Spleen (tissue), 11 donors: ENCODE data around the gene BCOR. TPM values are rescaled to one million over a fixed set of nuclear protein-coding genes. Genes with fewer than 3 reads are reported as not detected.

Source experiments
- DNase-seq: peaks from one replicate; pipeline ENCODE4 v3.0.0-alpha.2; 2020
- H3K27ac ChIP-seq, 8 donors: fragments of 200-600 bp; sonication (generic) in 7 of 8; 1 replicate in 4 of 8; 2 replicates in 4 of 8; pipeline versions ENCODE4 v1.5.0 to v1.8.0; 2016 to 2021; ENCODE audit warnings: inconsistent platforms in 4 of 8, mild to moderate bottlenecking in 4 of 8, moderate library complexity in 1 of 8
- H3K27me3 ChIP-seq, 7 donors: fragments of 200-600 bp; sonication (generic) in 6 of 7; replicated peaks in 1 of 7; 1 replicate in 4 of 7; 2 replicates in 3 of 7; pipeline versions ENCODE4 v1.5.0 to v1.8.0; 2016 to 2021; ENCODE audit warnings: inconsistent platforms in 3 of 7, mild to moderate bottlenecking in 1 of 7
- H3K36me3 ChIP-seq, 6 donors: fragments of 200-600 bp; sonication (generic) in 5 of 6; 1 replicate in 4 of 6; 2 replicates in 2 of 6; pipeline versions ENCODE4 v1.5.0 to v1.8.0; 2016 to 2021; ENCODE audit warnings: inconsistent platforms in 2 of 6
- H3K4me1 ChIP-seq, 6 donors: fragments of 200-600 bp; sonication (generic) in 5 of 6; 1 replicate in 3 of 6; 2 replicates in 3 of 6; pipeline versions ENCODE4 v1.5.0 to v1.8.0; 2016 to 2021; ENCODE audit warnings: inconsistent platforms in 3 of 6
- H3K4me3 ChIP-seq, 8 donors: fragments of 200-600 bp; sonication (generic) in 7 of 8; 1 replicate in 4 of 8; 2 replicates in 4 of 8; pipeline versions ENCODE4 v1.5.0 to v1.8.0; 2016 to 2021; ENCODE audit warnings: inconsistent platforms in 4 of 8, mild to moderate bottlenecking in 4 of 8, moderate library complexity in 2 of 8
- H3K9me3 ChIP-seq, 8 donors: fragments of 200-600 bp; sonication (generic) in 7 of 8; 1 replicate in 4 of 8; 2 replicates in 4 of 8; pipeline versions ENCODE4 v1.5.0 to v1.8.0; 2016 to 2021; ENCODE audit warnings: inconsistent platforms in 4 of 8
- POLR2A ChIP-seq, 3 donors: fragments of 450-650 bp; IDR thresholded peaks; one replicate each; pipeline ENCODE4 v1.5.1; 2017; ENCODE audit warnings: antibody characterized with exemption in 3 of 3, mild to moderate bottlenecking in 1 of 3
- POLR2AphosphoS5 ChIP-seq, 3 donors: sonication (generic); formaldehyde crosslinking; IDR thresholded peaks; one replicate each; pipeline ENCODE4 v1.5.1; 2017; ENCODE audit warnings: antibody characterized with exemption in 3 of 3
- WGBS, 5 donors: extraction: QIAGEN DNeasy Blood & Tissue Kit in 3 of 5; methylation state at CpG; one replicate each; pipeline versions ENCODE4 v1.1.5 to v1.1.7; 2013 to 2018; 5-methylcytosine and 5-hydroxymethylcytosine counted together
- intact Hi-C: fragments of 100-400 bp; cut with DNase I; formaldehyde crosslinking; loops from one replicate; pipeline ENCODE4 v1.15.0; 2023; ENCODE audit warnings: low total_unique reads
- polyA plus RNA-seq, 3 donors: library from polyadenylated mRNA; stranded (reverse); fragments of 200-250 nt; gene quantifications; one replicate each; pipeline ENCODE4 v1.2.1, GENCODE V29; 2013
- total RNA-seq, 7 donors: library from RNA; depleted of rRNA in 3 of 7; stranded (reverse); fragments of >200 nt in 3 of 7; fragmentation: NEBNext Ultra II Directional in 4 of 7; extraction: Animal tissue kit (Norgen Biotek cat#: 25700) in 4 of 7; gene quantifications; one replicate each; pipeline versions ENCODE4 v1.1.0 to v1.2.1, GENCODE V29; 2016 to 2021
- TF ChIP-seq, protein P1 (sequence below), 11 experiments: fragments of 200-600 bp in 7 of 11; fragments of 450-650 bp in 4 of 11; sonication (generic) in 4 of 11; IDR thresholded peaks in 8 of 11; conservative IDR thresholded peaks in 3 of 11; 1 replicate in 7 of 11; 2 replicates in 4 of 11; pipeline versions ENCODE4 v1.4.0 to v1.8.0; 2016 to 2021; ENCODE audit warnings: antibody characterized with exemption in 11 of 11, inconsistent platforms in 4 of 11, mild to moderate bottlenecking in 1 of 11
- donor health status: healthy with polysubstance abuse.
- donor health status: DM: no; HTN: no; CAD: no; lungs with moderate emphysema.
- donor health status: DM: no; HTN: no; CAD: no.
- donor health status: Bipolar disorder and iron deficiency.
- donor health status: healthy.
- donor health status: DM: no; HTN: no; CAD: no.
- donor health status: DM: yes; HTN: yes; CAD: no.

The BCOR gene
- total and polyA plus RNA-seq, 10 donors = 8.3 to 38.6 (median 29.0) TPM

DNA sequence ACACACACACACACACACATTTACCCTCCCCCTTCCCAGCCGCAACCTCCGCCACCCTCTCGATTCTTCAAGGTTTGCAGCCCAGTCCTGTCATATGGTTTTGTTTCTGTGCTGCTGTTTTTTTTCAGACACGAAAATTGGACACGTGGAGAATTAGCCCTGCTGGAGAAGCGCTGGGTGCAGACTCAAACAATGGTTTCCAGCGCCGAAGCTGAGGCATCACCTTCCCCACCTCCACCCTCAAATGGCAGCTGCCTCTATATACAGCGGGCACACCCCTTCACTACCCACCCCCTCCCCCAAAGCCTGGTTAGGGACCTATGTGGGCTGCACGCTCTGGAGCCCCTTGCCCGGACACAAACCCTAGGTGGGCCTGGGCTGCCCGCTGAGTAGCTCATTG lies 87.9 kb downstream of the BCOR start:
- H3K27ac ChIP-seq = no peak overlapping the region
- intact Hi-C loops = loop anchor here (10.0 kb wide), 2 partner anchors 85 to 145 kb away; partner anchors contain the start of gene BCOR
- H3K9me3 ChIP-seq = no peaks in the 10 kb centered on the region
- H3K27me3 ChIP-seq = peaks cover 0 to 99% (median 61%) of the 10 kb centered on the region in 7 donors
- 33 to 63% (median 56%) methylated on average over 11 to 12 of the region's 12 CpGs for WGBS, 5 donors
- TF ChIP-seq POLR2A (IDR thresholded peaks at IDR 0.05) (no peak), POLR2AphosphoS5 (IDR thresholded peaks at IDR 0.05) (no peak)
- TF ChIP-seq, protein P1, sequence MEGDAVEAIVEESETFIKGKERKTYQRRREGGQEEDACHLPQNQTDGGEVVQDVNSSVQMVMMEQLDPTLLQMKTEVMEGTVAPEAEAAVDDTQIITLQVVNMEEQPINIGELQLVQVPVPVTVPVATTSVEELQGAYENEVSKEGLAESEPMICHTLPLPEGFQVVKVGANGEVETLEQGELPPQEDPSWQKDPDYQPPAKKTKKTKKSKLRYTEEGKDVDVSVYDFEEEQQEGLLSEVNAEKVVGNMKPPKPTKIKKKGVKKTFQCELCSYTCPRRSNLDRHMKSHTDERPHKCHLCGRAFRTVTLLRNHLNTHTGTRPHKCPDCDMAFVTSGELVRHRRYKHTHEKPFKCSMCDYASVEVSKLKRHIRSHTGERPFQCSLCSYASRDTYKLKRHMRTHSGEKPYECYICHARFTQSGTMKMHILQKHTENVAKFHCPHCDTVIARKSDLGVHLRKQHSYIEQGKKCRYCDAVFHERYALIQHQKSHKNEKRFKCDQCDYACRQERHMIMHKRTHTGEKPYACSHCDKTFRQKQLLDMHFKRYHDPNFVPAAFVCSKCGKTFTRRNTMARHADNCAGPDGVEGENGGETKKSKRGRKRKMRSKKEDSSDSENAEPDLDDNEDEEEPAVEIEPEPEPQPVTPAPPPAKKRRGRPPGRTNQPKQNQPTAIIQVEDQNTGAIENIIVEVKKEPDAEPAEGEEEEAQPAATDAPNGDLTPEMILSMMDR (IDR thresholded peaks at IDR 0.05 in 8 of 11, conservative IDR thresholded peaks at IDR 0.05 in 3 of 11) = no peak
- no peak for DNase-seq
- H3K4me1 ChIP-seq = peaks cover 10 to 79% (median 64%) of the 10 kb centered on the region in 6 donors
- H3K4me3 ChIP-seq = no peak overlapping the region
- no peaks in the 10 kb centered on the region for H3K36me3 ChIP-seq

DNA sequence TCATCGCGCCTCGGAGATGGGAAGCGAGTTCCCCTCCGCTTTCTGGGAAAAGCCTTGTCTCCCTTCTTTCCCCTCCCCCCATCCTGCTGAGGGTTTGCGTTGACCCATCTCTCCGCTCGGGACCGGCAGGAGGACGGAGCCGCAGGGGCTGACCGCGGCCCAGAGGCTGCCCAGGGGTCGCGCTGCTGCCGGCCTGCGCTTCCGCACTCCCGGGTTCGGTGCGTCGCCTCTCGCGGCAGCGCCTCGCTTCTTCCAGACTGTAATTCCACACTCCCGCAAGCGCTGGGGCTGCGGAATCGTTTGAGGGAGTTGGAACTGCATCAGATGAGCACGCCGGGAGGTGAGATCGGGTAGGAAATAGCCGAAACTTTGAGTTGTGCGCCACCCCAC lies 88.3 kb downstream of the BCOR start:
- Histone ChIP-seq H3K4me1 (peaks cover 10 to 83% (median 65%) of the 10 kb centered on the region in 6 donors), H3K9me3 (no peaks in the 10 kb centered on the region), H3K4me3 (peak overlapping the region in 5 of 8 donors; percentile 19 to 56 (median 23)), H3K27ac (peak overlapping the region in 2 of 8 donors; percentile 16 to 42), H3K36me3 (no peaks in the 10 kb centered on the region), H3K27me3 (peaks cover 0 to 100% (median 64%) of the 10 kb centered on the region in 7 donors)
- no peak for DNase-seq
- intact Hi-C loops = no loop called here
- 14 to 29% (median 21%) methylated on average over 5 to 35 of the region's 35 CpGs for WGBS, 5 donors
- TF ChIP-seq POLR2AphosphoS5 (IDR thresholded peaks at IDR 0.05) (no peak), POLR2A (IDR thresholded peaks at IDR 0.05) (no peak)
- TF ChIP-seq, protein P1 (IDR thresholded peaks at IDR 0.05 in 8 of 11, conservative IDR thresholded peaks at IDR 0.05 in 3 of 11) = no peak

DNA sequence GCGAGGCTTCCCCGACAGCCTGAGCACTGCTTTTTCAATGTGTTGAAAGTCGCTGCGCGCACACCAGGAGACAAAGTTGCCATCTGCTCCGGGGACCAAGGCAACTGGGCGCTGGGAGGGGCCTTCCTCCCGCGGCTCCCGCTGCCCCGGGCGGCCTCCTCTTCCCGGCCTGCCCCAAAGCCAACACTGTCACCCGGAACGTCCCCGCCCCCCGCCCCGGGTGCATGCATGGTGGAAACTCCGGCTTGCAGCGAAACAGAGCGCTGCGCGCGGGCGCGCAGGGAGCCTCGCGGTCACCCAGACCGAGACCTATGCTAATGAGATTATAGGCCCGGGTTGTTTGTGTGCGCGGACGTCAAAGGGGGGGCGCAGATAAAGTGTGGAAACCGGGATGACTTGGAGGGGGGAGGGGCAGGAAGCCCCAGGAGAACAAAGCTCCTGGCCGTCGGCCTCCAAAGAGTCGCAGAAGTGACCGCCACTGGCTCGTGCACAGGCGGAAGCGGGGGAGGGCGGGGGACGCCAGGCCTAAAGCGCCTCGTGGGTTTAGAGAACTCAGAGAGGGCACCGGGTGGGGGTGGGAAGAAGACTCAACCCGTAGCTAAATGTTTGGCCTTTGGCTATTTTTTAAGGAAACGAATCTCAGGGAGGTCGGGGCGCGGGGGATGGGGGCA lies 88.8 kb downstream of the BCOR start:
- peak; percentile 84 for DNase-seq
- Histone ChIP-seq H3K27ac (peak overlapping the region in 2 of 8 donors; percentile 16 to 42), H3K4me1 (peaks cover 10 to 83% (median 64%) of the 10 kb centered on the region in 6 donors), H3K27me3 (peaks cover 0 to 100% (median 63%) of the 10 kb centered on the region in 7 donors), H3K4me3 (peak overlapping the region in 6 of 8 donors; percentile 11 to 56 (median 23)), H3K36me3 (no peaks in the 10 kb centered on the region), H3K9me3 (no peaks in the 10 kb centered on the region)
- TF ChIP-seq POLR2A (IDR thresholded peaks at IDR 0.05) (no peak), POLR2AphosphoS5 (IDR thresholded peaks at IDR 0.05) (peak in 2 of 3 donors; percentile 53 to 63)
- intact Hi-C loops = no loop called here
- 1 to 13% (median 2%) methylated on average over 29 to 52 of the region's 52 CpGs for WGBS, 5 donors

DNA sequence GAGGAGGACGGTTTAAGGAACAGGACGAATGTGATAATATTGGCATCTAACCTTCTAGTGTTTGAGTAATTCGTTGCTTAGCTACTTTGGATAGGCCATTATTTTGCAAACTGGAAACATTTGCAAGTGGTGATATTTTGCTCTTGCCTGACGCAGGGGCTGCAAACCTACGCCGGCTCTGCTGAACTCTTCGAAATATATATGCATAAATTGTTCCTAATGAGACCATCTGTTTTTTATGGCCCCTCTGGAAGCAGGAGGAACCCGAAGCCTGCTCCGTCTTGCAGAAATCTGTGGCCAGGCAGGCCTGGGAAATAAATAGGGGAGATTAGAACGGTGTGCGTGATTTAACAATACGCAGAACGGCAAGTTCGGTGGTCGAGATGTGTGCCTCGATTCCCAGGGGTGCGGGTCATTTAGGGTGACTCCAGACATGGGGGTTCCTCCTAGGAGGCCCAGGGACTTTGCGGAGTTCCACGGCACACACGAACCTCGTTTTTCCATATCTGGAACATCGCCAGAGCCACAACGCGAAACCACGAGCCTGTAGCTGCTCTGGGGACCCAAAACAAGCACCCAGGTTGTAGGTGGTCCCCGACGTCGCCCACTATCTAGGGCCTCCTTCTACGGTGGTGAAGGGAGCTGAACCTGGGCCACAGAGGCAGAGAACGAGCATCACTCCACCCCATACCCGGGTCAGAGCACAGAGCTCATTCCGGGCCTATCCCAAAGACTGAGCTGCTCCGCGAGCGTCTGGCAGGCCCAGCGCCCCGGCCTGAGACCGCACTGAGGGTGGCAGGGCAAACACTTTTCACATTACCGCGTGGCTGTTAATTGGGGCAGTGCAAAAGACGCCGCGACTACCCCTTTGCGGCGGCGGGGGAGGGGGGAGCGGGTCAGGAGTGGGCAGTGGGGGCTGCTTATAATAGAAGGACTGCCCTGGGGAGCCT lies 89.7 kb downstream of the BCOR start:
- Histone ChIP-seq H3K36me3 (no peaks in the 10 kb centered on the region), H3K27me3 (peaks cover 0 to 94% (median 54%) of the 10 kb centered on the region in 7 donors), H3K27ac (peak overlapping the region in 1 of 8 donors; percentile 11), H3K4me3 (peak overlapping the region in 1 of 8 donors; percentile 56), H3K4me1 (peaks cover 8 to 74% (median 56%) of the 10 kb centered on the region in 6 donors), H3K9me3 (no peaks in the 10 kb centered on the region)
- no peak for DNase-seq
- 39 to 69% (median 61%) methylated on average over 17 to 47 of the region's 47 CpGs for WGBS, 5 donors
- intact Hi-C loops = no loop called here
- TF ChIP-seq, protein P1 (IDR thresholded peaks at IDR 0.05 in 8 of 11, conservative IDR thresholded peaks at IDR 0.05 in 3 of 11) = no peak
